Right hindlimb (tissue), 1 donor: ENCODE measurements around the gene SH3RF3.

Experiments
- DNase-seq: peaks from one replicate; pipeline ENCODE4 v3.0.0-alpha.2; 2018

SH3RF3 gene

GRCh38 chr2:109383505-109384307, 254.7 kb downstream of the SH3RF3 start:
- DNase-seq, result peak; percentile 11

- DNase-seq, result peak; percentile 26
Measured at GRCh38 chr2:109384308-109385271, 255.6 kb downstream of the SH3RF3 start.

GRCh38 chr2:109385506-109385905, 256.5 kb downstream of the SH3RF3 start:
- DNase-seq, result peak; percentile 12

- DNase-seq, result peak; percentile 5
Measured at GRCh38 chr2:109386004-109386695, 257.1 kb downstream of the SH3RF3 start.

- DNase-seq, result no peak
Measured at GRCh38 chr2:109387221-109387735, 258.3 kb downstream of the SH3RF3 start.

- no peak for DNase-seq
Measured at GRCh38 chr2:109387778-109388469, 258.9 kb downstream of the SH3RF3 start.

- no peak for DNase-seq
Measured at GRCh38 chr2:109391243-109391642, 262.2 kb downstream of the SH3RF3 start.

GRCh38 chr2:109392140-109392539, 263.1 kb downstream of the SH3RF3 start:
- DNase-seq, result no peak

- no peak for DNase-seq
Measured at GRCh38 chr2:109392816-109393661, 264.0 kb downstream of the SH3RF3 start.

- no peak for DNase-seq
Measured at GRCh38 chr2:109393662-109393972, 264.6 kb downstream of the SH3RF3 start.

- DNase-seq, result no peak
Measured at GRCh38 chr2:109395494-109396201, 266.6 kb downstream of the SH3RF3 start.

GRCh38 chr2:109396202-109397180, 267.5 kb downstream of the SH3RF3 start:
- no peak for DNase-seq

- DNase-seq, result no peak
Measured at GRCh38 chr2:109397893-109398292, 268.9 kb downstream of the SH3RF3 start.

GRCh38 chr2:109398366-109399015, 269.5 kb downstream of the SH3RF3 start:
- DNase-seq, result no peak

GRCh38 chr2:109399066-109399465, 270.1 kb downstream of the SH3RF3 start:
- no peak for DNase-seq

GRCh38 chr2:109400102-109400501, 271.1 kb downstream of the SH3RF3 start:
- no peak for DNase-seq

GRCh38 chr2:109401370-109401769, 272.4 kb downstream of the SH3RF3 start:
- no peak for DNase-seq

- DNase-seq, result no peak
Measured at GRCh38 chr2:109402180-109402579, 273.2 kb downstream of the SH3RF3 start.
